Measurements from ENCODE around the gene PRPH. TPM values are rescaled to one million over a fixed set of nuclear protein-coding genes. Genes with fewer than 3 reads are reported as not detected.

Gene PRPH
- total and polyA plus RNA-seq, 9 of the 15 experiments (the other 6 are each of a cell fraction or from before 2014, with no cell fraction given), result 0.27 to 1.9 (median 1.3) TPM; not detected in 1

- TF ChIP-seq E2F3 (CRISPR knock-in tag; IDR thresholded peaks at IDR 0.05) (no peak), DEAF1 (CRISPR knock-in tag; IDR thresholded peaks at IDR 0.05) (peak; percentile 77)
Observed at GRCh38 chr12:49288412-49288853, 6.5 kb upstream of the PRPH start (continued).

DNA sequence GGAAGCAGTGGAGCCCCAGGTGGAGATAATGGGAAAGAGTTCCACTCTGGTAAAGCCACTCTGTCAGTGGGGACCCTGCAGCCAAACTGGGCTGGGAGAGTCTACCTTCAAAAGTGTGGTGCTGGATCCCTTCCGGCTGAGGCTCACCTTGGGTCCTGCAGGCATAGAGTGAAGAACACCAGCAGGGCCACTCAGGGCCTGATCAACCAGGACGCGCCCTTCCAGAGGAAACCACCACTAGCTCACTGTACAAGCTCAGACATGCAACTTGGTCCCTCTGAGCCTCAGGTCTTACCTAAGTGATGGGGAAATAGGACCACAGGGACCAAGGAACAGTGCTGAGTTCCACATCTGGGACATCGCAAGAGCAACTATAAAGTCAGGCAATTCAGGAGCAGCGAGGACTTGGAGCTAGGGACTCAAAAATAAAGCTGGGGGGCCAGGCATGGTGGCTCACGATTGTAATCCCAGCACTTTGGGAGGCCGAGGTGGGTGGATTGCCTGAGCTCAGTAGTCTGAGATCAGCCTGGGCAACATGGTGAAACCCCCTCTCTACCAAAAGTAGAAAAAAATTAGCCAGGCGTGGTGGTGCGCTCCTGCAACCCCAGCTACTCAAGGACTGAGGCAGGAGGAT lies 5.9 kb upstream of the PRPH start:
- Histone ChIP-seq H3K4me3 (no peak overlapping the region), H3K4me2 (ENCODE audit: insufficient read depth, low read length) (no peak overlapping the region), H3K79me2 (ENCODE audit: control insufficient read depth, insufficient read depth, low read length) (no peaks in the 10 kb centered on the region; the same call in 2 of the 3 replicates), H3K27ac (ENCODE audit: extremely low read depth, low read depth, low read length) (no peak overlapping the region), H3K4me1 (replicated peaks in 1 of 2; ENCODE audit: control insufficient read depth in 2 of 2, insufficient read depth in 2 of 2, low read length in 2 of 2) (peaks cover 0 to 12% of the 10 kb centered on the region in 2 experiments; a peak in 3 of 5 replicates), H3K9ac (ENCODE audit: insufficient read depth in 1 of 2, low read depth in 2 of 2, low read length in 2 of 2) (no peak overlapping the region), H3K9me1 (ENCODE audit: control insufficient read depth, insufficient read depth, low read length) (no peaks in the 10 kb centered on the region), H3K27me3 (ENCODE audit: control insufficient read depth in 2 of 2, insufficient read depth in 2 of 2, low read length in 2 of 2) (no peaks in the 10 kb centered on the region), H3K9me3 (replicated peaks; ENCODE audit: control insufficient read depth, insufficient read depth, low read depth, low read length) (no peaks in the 10 kb centered on the region), H4K20me1 (replicated peaks; ENCODE audit: control insufficient read depth, insufficient read depth, low read length) (no peaks in the 10 kb centered on the region), H3K36me3 (ENCODE audit: control insufficient read depth, insufficient read depth, low read length) (no peaks in the 10 kb centered on the region), H2AFZ (ENCODE audit: low read depth, low read length) (peak overlapping the region; percentile 19; the same call in 1 of the 2 replicates)
- no TSS peak for BruUV-seq (replicated peaks)
- ChIA-PET CTCF (ENCODE audit: low intra/inter-chr PET ratio) (interaction anchor here (0.5 to 3.8 kb wide), 8 partner anchors 8 to 225 kb away, joined by 4 to 49 read pairs (median 9); partner anchors contain the start of gene C1QL4), POLR2A (interaction anchor here (1.2 to 2.5 kb wide), 6 partner anchors 14 to 53 kb away, joined by 4 to 9 read pairs (median 6); partner anchors contain the start of genes TROAP and TUBA1C)
- in situ Hi-C loops (cut with MboI), result loop anchor here (5.0 kb wide), 2 partner anchors 48 to 233 kb away; partner anchors contain the start of gene C1QL4
- DNase-seq (ENCODE audit: extremely low read depth in 1 of 4, low spot score in 3 of 4), result no peak
- intact Hi-C loops (cut with micrococcal nuclease), result loop anchor here (1.0 kb wide), 2 partner anchors 53 to 68 kb away; no protein-coding TSS in a partner anchor
- no peak for ATAC-seq
- peak; percentile 66 for FAIRE-seq
- WGBS (ENCODE audit: insufficient coverage, low coverage, missing lambda C conversion rate), result 25% methylated on average over 9 of the region's 9 CpGs
- TF ChIP-seq CBX1 (IDR thresholded peaks at IDR 0.05; ENCODE audit: low read depth) (no peak), PCBP2 (IDR thresholded peaks at IDR 0.05; ENCODE audit: low read depth, low read length, poor library complexity, severe bottlenecking) (no peak), DNMT1 (IDR thresholded peaks at IDR 0.05) (no peak), MLX (CRISPR knock-in tag; conservative IDR thresholded peaks at IDR 0.05) (no peak), FOXK1 (CRISPR knock-in tag; IDR thresholded peaks at IDR 0.05; ENCODE audit: borderline replicate concordance) (no peak), ZKSCAN1 (IDR thresholded peaks at IDR 0.05; ENCODE audit: low read depth, low read length) (no peak), ELF4 (CRISPR knock-in tag; IDR thresholded peaks at IDR 0.05) (no peak), LCOR (CRISPR knock-in tag; IDR thresholded peaks at IDR 0.05) (no peak), CC2D1A (IDR thresholded peaks at IDR 0.05) (no peak), ZNF263 (CRISPR knock-in tag; IDR thresholded peaks at IDR 0.05; ENCODE audit: borderline replicate concordance) (no peak), NR1H2 (CRISPR knock-in tag; IDR thresholded peaks at IDR 0.05) (no peak), NCOR1 (IDR thresholded peaks at IDR 0.05) (no peak)
- TF ChIP-seq, protein P1, sequence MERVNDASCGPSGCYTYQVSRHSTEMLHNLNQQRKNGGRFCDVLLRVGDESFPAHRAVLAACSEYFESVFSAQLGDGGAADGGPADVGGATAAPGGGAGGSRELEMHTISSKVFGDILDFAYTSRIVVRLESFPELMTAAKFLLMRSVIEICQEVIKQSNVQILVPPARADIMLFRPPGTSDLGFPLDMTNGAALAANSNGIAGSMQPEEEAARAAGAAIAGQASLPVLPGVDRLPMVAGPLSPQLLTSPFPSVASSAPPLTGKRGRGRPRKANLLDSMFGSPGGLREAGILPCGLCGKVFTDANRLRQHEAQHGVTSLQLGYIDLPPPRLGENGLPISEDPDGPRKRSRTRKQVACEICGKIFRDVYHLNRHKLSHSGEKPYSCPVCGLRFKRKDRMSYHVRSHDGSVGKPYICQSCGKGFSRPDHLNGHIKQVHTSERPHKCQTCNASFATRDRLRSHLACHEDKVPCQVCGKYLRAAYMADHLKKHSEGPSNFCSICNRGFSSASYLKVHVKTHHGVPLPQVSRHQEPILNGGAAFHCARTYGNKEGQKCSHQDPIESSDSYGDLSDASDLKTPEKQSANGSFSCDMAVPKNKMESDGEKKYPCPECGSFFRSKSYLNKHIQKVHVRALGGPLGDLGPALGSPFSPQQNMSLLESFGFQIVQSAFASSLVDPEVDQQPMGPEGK (CRISPR knock-in tag; IDR thresholded peaks at IDR 0.05; ENCODE audit: borderline replicate concordance), result no peak
- TF ChIP-seq, protein P2, sequence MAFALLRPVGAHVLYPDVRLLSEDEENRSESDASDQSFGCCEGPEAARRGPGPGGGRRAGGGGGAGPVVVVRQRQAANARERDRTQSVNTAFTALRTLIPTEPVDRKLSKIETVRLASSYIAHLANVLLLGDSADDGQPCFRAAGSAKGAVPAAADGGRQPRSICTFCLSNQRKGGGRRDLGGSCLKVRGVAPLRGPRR (CRISPR knock-in tag; IDR thresholded peaks at IDR 0.05), result no peak

All from K562 (cell line).